Activated CD8-positive, alpha-beta memory T cell treated with anti-CD3 and anti-CD28 coated beads for 24 hours (primary cell): ENCODE data around the gene ANKS4B.
"Not testable (repeated sequence)": the region's sequence is repeated elsewhere in the genome, so short reads cannot be mapped to it uniquely, and the experiment has no call there.

ENCODE experiments used
- DNase-seq: peaks from one replicate; pipeline ENCODE4 v3.0.0-alpha.2; 2020

Gene ANKS4B, protein sequence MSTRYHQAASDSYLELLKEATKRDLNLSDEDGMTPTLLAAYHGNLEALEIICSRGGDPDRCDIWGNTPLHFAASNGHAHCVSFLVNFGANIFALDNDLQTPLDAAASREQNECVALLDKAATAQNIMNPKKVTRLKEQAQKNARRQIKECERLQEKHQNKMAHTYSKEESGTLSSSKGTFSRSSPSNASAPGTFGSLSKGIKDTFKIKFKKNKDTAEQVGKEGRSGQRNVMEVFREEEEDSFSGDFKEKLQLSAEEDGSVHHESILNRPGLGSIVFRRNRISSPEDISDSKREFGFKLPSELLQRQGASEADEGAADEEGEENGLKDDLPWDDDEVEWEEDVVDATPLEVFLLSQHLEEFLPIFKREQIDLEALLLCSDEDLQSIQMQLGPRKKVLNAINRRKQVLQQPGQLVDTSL

GRCh38 chr16:21233521-21234150 lies at the start of gene ANKS4B:
ANKS4B (plus strand) TSS chr16:21233699; CDS start chr16:21233738, 39 bp downstream.
- DNase-seq, result no peak

DNA sequence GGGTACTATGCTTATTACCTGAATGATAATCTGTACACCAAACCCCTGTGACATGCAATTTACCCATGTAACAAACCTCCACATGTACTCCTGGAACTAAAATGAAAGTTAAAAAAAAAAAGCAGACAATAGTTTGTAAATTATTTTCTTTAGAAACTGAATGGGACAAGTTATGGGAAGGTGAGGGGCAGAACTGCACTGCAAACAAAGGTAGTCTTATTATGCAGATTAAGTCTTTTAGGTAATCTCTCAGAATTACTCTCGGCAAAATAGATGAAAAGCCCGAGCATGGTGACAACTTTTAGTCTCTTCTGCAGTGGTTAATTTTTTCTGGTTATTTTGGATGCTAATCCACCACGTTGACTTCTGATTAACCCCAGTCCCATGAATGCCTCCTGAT lies 49.5 kb upstream of the ANKS4B start:
- no peak for DNase-seq

DNA sequence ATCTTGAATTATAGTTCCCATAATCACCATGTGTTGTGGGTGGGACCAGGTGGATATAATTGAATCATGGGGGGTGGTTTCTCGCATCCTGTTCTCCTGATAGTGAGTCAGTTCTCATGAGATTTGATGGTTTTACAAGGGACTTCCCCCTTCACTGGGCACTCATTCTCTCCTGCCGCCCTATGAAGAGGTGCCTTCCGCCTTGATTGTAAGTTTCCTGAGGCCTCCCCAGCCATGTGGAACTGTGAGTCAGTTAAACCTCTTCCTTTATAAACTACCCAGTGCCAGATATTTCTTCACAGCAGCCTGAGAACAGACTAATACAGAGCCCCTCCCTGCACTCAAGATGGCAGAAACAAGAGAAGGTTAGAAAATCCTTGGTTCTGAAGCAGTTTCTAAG lies 48.7 kb upstream of the ANKS4B start:
- no peak for DNase-seq

DNA sequence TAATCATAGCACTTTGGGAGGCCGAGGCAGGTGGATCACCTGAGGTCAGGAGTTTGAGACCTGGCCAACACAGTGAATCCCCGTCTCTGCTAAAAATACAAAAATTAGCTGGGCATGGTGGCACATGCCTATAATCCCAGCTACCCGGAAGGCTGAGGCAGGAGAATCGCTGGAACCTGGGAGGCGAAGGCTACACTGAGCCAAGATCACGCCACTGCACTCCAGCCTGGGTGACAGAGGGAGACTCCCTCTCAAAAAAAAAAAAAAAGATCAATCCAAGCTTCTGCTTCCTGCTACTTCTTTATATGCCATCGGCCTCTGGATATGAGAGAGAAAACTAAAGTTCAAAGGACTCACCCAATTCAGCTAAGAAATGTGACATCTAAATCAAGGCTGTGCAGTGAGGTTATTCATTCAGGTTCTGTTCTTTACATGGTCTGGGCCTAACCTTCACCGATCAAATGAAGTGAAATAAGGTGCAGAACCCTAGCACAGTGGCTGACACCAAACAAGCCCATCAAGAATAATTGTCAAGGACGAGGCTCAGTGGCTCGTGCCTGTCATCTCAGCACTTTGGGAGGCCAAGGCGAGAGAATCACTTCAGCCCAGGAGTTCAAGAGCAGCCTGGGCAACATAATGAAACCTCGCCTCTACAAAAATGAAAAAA lies 47.7 kb upstream of the ANKS4B start:
- DNase-seq, result no peak

DNA sequence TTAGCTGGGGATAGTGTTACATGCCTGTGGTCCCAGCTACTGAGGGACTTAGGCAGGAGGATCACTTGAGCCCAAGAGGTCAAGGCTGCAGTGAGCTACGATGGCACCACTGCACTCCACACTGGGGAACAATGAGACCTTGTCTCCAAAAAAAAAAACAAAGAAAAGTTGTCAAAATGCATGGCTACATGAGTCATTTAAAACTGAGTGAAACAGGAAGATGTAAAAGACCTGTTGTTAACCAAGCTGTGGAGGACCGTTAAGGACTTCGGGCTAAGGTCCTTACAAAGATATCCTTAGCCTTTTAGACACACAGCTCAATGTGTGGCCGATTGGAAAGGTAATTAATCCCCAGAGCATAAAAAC lies 47.2 kb upstream of the ANKS4B start:
- DNase-seq, result no peak

- no peak for DNase-seq
Measured at GRCh38 chr16:21189311-21189710, 44.2 kb upstream of the ANKS4B start.

DNA sequence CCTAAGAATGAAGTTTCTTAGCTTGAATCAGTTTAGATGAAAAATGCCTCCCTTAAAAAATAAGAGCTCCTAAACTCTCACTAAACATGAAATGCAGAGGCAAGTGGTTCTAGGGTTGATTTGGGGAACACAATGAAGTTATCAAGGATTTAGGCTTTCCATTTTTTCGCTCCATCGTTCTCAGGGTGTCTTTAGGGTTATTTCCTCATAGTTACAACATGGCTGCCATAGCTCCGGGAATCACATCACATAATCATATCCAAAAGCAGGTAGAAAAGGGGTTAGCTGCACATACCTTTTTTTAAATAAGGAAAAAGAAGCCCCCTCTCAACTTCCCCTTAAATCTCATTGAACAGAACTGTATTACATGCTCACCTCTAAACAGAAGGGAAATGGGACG lies 43.5 kb upstream of the ANKS4B start:
- no peak for DNase-seq

DNA sequence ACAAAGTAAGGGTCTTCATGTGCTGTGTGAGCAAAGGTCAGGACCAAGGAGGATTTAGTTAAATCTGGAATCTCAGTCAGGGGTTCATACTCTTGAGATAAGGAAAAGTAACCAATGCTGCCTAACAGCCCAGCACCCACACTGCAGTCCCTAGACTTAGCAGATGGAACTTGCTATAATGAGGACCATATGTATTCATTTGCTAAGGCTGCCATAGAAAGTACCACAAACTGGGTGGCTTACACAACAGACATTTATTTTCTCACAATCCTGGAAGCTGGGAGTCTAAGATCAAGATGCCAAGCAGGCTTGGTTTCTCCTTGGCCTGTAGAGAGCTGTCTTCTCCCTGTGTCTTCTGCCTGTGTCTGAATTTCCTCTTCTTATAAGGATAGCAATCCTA lies 42.9 kb upstream of the ANKS4B start:
- no peak for DNase-seq

DNA sequence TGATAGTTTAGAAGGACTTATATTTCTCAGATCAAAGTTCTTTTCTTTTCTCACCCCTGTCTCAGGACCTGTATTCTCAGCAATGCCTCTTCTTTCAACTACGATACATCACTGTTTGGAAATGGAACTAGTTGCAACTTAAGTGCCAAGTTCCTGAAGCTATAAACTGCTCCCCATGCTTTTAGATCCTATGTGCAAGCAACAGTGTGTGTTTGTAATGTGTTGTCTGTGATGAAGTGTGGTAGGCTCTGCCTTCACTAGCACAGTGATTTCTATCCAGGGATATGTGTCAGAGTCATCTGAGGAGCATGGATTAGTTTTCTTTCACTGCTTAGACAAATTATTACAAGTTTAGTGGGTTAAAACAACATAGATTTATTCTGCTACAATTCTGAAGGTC lies 40.5 kb upstream of the ANKS4B start:
- DNase-seq, result no peak

GRCh38 chr16:21194771-21195301 lies 38.7 kb upstream of the ANKS4B start:
- DNase-seq, result no peak

DNA sequence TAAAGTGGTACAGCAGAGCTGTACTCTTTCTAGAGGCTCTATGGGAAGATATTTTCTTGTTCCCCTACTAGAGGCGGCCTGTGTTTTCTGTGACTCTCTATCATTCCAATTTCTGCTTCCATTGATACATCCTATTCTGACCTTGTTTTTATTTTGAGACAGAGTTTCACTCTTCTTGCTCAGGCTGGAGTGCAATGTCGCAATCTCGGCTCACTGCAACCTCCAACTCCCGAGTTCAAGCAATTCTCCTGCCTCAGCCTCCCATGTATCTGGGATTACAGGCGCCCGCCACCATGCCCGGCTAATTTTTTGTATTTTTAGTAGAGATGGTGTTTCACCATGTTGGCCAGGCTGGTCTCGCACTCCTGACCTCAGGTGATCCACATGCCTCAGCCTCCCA lies 38.2 kb upstream of the ANKS4B start:
- DNase-seq, result not testable (repeated sequence)

GRCh38 chr16:21197112-21197511 lies 36.4 kb upstream of the ANKS4B start:
- no peak for DNase-seq

DNA sequence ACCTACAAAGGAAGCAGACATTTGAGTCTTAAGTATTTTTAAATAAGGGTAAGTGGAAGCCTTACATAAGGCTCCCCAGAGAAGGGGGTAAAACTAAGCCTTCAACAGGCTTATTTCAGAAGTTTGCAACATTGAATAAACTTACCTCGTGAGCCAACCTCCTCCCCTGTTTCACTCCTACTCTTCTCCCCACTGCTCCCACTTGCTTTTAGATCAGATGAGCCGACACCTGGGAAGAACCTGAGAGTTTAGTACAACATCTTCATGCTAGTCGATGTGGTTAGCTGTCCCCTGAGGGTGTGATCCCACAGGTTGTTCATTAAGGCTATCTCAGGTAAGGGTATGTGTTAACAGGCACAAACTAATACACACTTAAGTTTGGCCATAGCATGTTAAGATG lies 35.9 kb upstream of the ANKS4B start:
- DNase-seq, result no peak

GRCh38 chr16:21199607-21200218 lies 33.8 kb upstream of the ANKS4B start:
- DNase-seq, result no peak

DNA sequence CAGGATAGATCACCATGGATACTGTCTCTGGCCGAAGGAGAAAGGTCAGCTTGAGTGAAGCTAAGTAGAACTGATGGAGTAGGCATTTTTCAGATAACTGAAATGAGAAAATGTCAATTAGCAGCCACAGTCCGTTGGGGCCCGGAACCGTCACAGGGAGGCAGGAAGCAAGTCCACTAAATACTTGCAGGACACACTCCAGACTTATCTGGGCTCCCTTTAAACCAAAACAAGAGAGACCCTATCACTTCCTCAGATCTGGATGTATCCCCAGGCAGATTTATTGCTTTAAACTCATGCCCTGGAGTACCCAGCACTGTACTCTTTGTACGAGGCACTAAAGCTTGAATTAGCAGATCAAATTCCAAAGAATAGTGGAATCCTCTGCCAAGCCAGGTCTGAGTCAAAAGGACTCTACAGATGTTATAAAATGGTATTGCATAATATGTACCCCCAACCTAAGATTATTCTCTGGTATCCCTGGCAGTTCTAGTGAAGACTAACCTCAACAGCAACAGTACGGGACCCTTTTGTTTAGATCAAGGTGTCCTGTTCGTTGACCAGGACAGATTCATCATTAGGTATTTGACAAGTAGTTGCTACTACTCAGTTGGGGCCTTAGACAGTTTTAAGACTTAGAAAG lies 30.2 kb upstream of the ANKS4B start:
- DNase-seq, result no peak

- DNase-seq, result no peak
Measured at GRCh38 chr16:21205303-21205702, 28.2 kb upstream of the ANKS4B start.

DNA sequence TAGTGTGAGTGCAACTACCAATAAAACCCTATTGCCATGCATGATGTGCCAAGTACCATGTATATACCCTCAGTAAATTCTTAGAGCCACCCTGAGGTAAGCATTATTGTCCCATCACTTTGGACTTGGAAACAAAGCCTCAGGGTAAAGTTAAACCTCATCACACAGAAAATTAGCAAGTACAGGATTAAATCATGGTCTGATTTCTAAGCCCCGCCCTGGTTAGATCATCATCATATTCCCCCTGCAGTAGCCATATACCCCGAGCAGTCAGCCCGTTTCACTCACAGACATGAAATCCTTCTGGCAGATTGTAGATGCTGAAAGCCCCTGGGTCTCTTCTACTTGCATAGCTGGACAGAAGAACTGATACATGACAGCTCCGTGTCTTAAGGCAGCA lies 26.9 kb upstream of the ANKS4B start:
- DNase-seq, result no peak

DNA sequence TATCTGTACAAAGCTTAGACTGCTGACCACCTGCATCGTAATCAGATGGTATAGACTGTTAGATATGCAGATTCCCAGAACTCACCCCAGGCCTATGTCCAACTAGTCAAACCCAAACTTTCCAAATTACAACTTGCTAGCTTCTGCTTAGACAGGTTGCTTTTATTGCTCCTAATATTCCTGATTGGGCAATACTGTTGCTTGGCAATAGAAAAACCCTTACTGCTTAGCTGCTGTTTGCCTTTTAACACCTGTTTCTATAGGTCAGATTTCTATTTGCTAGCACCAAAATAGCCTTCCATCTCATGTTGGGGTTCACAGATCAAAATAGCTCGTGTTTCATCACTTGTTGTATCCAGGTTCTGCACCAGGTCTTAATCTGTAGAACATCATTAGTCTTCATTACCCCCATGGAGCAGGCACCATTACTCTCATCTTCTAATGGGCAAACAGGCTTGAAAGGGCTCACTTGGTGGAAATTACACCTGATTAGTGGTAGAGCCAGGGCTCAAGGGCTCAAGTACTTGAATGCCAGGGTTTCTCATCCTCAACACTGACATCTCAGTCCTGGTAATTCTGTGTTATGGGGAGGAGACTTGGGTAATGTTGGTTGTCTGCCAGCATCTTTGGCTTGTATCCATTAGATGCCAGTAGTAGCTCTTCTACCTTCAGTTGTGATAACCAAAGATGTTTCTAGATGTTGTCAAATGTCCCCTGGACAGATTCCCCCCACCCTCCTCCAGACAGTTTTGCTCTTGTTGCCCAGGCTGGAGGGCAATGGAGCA lies 24.9 kb upstream of the ANKS4B start:
- DNase-seq, result no peak

DNA sequence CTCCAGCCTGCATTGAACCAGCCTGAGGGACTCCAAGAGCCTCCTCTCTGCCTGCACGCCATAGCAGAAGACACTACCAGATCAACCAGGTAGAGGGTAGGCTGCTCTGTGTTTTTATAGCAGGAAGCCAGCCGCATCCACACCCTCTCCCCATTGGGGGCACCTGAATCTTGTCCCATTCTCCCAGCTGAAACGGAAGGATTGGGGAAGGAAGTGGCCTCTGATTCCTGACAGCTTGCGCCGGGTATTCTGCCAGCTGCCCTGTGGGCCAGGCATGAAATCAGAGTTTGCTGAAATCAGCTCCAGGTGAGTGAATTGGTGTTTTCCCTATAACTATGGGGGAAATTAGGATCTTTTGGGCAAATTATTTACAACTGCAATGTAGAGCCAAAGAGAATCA lies 22.0 kb upstream of the ANKS4B start, which contains the start of gene ZP2:
ZP2 (minus strand) TSS at position 89 of the 400 bp plus-strand sequence; CDS start at position 62, 27 bp downstream.
- no peak for DNase-seq

DNA sequence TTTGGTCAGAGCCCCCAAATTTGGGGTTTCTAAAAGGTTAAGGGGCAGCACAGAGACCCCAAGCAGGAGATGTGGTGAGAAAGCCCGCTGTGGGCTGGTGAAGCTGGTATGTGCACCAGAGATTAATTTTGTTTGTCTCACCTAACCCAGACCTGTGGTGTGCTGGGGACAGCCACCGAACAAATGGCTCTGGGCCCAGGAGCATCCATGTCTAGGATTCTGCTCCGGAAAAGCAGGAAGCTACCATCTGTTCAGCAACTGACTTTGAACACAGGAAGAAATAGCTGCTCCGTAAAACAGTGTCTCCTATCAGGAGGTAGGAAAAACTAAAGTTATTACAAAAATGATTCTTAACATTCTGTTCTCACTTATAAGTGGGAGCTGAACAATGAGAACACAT lies 19.4 kb upstream of the ANKS4B start:
- no peak for DNase-seq

- no peak for DNase-seq
Measured at GRCh38 chr16:21217121-21217520, 16.4 kb upstream of the ANKS4B start.

DNA sequence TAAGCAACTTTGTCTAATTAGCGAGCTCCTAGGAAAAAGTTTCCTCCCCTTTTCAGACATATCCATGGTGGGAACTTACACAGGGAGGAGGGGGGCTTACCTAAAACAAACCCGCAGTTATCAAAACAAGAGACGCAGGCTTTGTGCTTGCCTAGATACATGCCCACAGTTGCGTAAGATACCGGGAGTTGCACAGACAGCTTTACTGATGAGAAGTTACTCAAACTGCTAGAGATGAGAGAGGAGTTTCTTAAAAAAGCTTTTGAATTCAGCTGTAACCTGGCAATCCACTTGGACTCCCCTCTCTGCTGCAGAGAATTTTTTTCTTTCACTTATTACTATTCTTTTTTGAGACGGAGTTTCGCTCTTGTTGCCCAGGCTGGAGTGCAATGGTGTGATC lies 15.3 kb upstream of the ANKS4B start:
- DNase-seq, result no peak
